Endometrium (tissue), 2 donors: ENCODE data around the gene CFDP1.

Experiments used
- FAIRE-seq: peaks from 2 replicates; lab custom pipeline; 2012; peaks lifted over from hg19 to GRCh38; lab: Jason Lieb, UNC
- donor health status: control.
- donor health status: control.

The CFDP1 gene

DNA sequence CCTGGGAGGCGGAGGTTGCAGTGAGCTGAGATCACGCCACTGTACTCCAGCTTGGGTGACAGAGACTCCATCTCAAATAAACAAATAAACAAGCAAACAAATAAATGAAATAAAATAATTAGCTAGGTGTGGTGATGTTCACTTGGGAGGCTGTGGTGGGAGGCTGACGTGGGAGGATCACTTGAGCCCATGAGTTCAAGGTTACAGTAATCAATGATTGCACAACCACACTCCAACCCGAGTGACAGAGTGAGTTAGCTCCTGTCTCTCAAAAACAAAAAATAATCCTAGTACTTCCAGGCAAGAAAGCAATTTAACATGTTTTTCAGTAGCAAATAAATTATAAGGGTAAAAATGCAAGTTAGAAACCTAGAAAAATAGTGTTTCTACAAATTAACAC lies 26.4 kb downstream of the CFDP1 start:
- FAIRE-seq, result no peak

DNA sequence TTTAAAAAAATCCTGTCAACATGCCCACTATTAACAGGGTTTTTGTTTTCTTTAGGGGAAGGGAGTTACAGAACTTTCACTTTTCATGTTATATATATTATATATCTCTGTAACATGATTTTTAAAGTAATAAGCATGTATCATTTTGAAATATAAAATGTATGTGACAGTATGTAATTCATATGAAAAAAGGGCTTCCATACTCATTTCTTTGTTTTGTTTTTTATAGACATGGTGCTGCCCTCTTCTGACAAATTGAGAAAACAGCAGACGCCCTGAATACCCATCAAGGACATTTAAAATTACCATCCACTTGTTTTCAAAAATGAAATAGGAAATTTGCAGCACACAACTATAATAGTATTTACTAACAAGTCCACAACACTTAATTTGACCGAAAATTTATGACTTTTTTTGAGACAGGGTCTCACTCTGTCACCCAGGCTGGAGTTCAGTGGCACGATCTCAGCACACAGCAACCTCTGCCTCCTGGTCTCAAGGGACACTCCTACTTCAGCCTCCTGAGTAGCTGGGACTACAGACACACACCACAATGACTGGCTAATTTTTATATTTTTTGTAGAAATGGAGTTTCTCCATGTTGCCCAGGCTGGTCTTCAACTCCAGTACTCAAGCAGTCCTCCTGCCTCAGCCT lies 30.4 kb downstream of the CFDP1 start:
- FAIRE-seq, result no peak

DNA sequence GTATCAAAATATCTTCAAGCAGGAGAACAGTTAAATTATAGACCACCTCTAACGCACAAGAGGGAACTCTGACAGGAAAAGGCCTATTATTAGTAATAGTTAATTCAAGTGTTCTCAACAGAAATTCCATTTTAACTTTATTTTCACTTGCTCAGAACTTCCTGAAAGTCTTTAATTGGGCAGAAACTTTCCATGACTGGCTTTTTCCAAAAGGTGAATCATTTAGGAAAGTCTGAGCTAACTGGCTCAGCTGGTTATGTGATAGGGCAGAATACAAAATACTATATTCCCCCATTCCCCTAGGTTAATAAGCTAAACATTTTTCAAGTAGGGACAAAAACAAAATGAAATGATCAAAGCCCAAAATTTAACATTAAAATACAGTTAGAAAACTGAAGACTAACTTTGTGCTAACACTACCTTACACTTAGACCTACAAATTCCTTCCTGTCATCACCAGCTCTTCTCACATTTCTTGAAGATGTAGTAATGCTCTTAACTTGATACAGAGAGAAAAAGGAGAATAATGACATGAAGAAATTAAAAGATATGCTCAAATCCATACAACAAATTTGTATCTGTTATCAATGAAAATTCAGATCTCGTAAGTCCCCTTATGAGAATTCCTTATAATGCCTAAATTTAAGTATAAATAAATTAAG lies 31.0 kb downstream of the CFDP1 start:
- no peak for FAIRE-seq

DNA sequence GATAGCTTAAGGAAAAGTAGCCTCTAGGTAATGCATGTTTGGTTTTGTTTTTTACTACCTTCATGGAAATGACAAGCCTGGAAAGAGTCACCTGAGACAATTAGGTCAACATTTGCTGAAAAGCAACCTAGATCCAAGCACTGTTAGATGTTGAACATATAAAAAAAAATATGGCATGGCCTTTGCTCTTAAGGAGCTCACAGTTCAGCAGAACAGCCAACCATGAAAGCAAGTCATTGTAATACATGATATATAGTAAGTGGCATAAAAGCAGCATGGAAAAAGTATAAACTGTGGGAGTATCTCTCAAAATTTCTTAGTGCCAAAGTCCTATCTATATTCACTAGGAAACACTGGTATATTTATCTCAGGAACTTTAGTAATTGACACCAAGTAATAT lies 31.6 kb downstream of the CFDP1 start:
- no peak for FAIRE-seq

DNA sequence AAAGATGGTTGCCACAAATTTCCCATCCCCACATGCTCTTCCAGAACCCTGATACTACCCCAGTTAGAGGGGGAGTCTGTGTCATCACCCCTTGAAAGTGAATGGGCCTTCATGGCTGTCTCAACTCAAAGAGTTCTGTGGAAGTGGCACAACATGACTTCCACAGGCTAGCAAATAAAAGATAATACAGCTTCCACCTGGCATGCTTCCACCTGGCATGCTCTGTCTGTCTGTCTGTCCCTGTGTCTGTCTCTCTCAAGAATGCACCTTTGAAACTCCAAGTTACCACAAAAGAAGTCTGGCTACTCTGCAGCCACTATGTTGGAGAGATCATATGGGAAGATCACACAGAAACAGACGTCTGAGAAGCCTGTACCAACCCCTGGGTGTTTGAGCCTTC lies 35.0 kb downstream of the CFDP1 start:
- FAIRE-seq, result no peak

DNA sequence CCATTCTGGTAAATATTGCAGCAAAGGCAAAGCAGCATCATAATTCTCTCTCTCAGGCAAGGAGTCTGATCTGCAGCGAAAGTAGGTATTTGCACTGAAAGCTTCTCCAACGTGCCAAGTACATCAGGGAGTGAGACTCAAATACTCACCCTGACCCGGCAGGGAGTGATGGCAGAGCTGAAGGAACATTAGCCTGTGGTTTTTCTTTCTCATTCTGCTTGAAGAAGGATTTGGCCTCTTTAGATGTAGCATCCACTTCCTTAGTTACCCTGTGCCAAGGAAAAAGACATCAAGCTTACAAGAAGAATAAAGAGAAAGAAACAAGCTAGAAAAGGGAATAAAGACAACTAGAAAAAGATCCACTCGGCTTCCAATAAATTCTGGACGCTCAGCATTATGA lies 38.4 kb downstream of the CFDP1 start:
- no peak for FAIRE-seq

DNA sequence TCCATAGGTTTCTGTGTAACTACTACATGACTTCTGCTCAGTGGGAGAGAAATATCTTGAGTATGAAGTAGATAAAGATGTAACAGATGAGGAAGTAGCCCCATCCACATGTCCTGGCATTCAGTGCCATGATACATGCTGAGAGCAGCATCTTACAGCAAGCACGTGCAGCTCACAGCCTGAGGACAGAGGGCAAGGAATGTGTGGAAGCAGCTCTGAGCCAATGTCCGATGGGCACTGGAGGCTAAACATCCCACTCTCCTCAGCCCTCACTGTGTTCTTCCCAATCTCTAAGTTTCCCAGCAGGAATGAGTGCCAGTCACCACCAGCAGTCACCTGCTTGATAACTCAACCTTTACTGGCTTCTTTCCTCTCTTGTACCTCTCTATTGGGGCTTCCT lies 40.4 kb downstream of the CFDP1 start:
- no peak for FAIRE-seq

DNA sequence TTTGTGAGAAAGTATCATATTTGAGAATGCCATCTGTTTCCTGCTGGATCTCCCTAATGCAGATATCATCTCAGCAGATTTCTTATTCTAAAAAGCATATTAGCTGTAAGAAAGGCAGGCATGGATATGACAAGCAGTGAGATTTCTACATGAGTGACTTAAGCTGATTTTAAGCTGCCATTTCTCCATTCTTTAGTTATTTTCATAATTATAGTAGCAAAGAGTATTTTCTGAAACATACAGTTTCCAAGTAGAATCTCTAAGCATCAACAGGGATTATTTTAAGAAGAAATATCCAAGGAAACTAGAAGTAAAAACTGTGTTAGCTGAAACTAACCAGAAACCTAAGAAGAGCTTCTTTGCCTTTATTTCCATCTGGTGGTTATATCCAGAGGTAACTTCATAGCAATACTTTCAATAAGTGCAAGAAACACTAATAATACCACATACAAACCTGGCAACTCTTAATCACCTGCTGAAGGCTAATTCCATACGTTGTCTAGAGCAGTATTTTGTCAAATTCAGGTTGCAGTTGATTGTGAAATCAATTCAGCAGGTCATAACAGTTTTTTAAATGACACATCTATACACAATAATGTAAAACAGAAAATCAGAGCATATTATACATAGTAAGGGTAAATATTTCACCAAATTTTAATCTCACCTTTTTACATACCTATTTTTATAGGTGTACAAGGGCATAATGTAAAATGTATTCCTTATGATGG lies 42.2 kb downstream of the CFDP1 start:
- no peak for FAIRE-seq

DNA sequence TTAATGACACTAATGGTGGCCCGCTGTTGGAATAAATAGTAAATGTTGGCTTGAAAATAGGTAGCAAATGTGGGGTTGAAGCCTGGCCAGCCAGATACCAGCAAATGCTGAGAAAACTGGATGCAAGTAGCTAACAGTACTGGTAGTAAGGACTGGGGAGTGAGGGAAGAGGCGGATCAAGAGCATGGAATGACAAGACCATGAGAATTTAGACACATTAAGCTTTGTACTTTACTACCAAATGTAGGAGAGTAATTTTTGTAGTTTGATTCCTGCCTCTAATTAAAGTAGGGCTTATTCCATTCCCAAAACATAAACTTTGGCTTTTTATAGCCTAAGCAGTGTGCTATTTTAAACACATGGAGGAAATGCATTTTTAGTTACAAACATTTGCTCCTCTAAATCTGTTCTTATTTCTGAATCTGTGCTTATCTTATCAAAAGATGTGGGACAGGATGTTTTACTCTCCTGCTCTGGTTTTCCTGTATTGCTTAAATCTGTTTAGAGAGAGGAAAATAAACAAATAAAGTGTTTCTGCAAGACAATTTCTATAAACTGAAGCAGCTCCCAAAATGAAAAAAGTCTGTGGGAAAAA lies 44.1 kb downstream of the CFDP1 start:
- peak; percentile 88 for FAIRE-seq

DNA sequence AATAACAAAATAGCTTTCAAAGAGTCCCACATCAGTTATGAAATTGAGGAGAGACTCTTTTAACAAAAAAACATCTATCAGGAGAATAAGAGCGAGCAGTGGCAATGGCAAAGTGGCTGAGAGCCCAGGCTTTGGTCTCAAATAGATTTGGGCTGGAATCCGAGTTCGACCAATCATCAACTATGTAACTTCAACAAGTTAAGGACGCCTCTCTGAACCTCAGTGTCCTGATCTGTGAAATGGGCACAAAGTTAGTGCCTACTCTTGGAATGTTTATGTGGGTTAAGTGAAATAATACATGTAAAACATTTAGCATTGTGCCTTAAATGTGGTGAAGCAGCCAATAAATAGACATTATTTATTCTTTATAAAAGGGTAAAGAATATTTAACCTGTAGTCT lies 45.4 kb downstream of the CFDP1 start:
- FAIRE-seq, result no peak

DNA sequence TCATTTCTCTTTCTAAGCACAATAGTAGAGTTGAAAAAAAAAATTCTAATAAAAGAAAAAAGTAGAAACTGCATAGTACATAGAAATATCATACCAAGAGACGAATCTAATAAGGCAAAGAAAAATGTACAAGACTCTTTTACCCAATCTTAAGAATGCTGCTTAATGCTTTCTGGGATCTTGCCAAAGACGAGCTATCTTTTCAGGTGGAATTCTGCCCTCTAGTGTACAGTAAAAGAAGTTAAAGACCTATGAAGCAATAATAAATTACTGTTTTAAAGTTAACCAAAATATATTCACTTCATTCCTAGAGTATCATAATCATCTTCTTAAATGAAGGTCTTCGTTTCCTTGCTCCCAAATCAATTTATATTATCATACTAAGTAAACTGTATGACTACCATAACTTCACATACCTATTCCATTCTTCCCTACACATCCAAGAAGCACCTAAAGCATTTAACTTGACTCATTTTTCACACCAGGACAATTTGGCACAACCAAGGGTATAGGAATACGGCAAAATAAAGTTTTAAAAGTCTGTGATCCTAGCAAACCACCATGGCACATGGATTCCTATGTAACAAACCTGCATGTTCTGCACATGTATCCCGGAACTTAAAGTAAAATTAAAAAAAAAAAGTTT lies 47.7 kb downstream of the CFDP1 start:
- FAIRE-seq, result peak; percentile 93

DNA sequence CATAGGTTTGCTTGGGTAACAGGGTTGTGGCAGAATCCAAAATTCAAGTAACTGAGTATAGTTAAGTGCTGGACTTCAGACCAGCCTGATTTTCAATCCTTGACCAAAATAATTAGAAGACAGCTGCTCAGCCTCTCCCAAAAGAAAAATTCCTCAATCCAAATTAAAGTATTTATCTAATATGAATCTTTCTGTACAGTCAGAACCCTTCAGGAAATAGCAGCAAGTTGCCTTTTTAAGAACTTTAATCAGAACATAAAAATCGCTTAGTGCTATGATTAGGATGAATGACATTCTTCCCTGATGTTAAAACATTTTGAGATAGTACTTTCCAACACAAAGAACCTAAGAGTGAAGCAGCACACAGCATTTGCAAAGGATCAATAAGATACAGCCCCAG lies 50.2 kb downstream of the CFDP1 start:
- FAIRE-seq, result no peak

DNA sequence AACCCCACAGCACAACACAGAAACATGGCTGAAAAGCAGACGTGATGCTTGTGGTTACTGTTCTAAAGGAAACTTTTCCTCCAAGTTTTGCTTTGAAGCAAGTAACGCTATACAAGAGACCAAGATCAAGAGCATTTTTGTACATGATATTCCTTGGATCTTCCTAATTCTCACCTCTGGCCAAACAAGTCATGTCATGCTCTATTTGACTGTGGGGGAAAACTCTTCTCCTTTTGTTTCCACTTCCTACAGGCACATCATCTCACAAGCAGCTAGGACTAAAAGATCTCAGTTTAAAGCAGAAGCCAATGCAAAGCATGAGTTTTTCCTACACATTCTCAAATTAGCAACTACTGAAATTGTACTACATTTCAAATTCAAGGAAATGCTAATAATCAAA lies 50.7 kb downstream of the CFDP1 start:
- no peak for FAIRE-seq

DNA sequence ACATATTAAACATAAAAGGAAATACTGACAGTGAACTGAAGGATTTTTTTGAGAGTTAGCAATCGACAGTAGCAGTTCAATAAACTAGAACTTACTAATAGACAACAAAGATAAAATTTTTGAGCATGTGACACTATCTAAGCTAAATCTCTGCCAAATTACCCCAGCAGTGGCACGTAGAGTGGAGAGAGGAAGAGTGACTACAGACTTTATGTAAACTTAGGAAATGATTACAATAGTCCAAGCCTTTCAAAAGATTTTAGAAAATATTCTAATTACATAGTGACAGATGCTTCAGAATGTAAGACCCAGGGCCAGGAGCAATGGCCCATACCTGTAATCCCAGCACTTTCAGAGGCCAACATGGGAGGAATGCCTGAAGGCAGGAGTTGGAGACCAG lies 52.4 kb downstream of the CFDP1 start:
- no peak for FAIRE-seq

DNA sequence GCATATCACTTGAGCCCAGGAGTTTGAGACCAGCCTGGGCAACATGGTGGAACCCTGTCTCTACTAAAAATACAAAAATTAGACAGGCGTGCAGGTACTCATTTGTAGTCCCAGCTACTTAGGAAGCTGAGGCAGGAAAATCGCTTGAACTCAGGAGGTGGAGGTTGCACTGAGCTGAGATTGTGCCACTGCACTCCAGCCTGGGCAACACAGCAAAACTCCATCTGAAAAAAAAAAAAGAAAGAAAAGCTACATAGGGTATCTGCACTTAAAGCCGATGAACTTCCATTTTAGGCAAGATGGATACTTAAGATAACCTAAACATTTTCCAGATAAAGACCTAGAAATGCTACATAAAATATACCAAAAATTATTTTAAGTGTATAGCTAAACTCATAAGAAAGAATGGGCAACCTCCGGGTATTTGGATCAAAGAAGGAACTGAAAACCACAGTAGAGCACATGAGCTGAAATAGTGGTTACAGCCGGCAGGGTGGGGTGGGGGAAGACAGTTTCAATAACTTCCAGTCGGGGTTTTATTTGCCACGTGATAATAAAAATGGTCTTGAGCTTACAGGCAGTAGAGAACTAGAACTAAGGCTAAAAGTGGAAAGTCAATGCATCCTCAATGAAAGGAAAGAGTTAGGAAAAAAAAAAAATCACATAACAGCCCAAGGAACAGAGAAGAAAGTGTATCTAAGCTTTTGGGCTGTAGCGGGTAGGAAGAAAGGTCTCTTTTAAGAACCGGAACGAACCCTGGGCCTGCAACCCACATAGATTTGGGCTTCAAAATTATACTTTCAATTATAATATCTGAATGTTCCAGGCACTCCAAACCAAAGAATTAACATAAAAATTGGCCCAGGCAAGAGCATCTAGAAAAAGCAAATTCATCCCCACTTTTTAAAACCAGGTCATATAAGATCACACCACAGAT lies 53.1 kb downstream of the CFDP1 start:
- FAIRE-seq, result no peak

DNA sequence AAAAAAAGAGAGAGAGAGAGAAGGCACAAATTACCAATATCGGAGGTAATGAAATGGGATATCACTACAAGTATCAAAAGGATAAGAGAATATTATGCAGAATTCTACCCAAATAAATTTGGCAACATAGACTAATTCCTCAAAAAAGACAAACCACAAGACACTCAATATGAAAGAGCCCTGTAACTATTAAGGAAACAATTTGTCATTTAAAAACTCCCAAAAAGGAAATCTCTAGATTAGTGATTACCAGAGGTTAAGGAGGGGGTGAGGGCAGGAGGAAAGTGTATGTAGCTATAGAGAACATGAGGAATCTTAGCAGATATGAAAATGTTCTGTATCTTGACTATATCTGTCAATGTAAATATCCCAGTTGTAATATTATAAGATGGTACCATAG lies 54.0 kb downstream of the CFDP1 start:
- FAIRE-seq, result peak; percentile 12

DNA sequence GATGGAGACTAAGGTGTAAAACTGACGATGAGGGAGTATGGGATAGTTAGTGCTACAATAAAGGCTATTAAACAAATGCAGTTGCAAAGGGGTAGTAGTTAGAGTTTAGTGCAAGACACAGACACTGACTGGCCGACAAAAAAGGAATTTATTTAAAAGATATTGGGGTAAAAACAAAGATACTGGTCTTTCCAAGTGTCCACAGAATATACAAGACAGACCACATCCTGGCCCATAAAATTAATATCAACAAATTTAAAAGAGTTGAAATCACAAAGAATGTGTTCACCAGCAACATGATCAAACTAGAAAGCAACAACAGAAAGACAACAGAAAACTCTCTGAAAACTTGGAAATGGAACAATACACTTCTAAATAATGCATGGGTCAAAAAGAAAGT lies 54.7 kb downstream of the CFDP1 start:
- peak; percentile 83 for FAIRE-seq

DNA sequence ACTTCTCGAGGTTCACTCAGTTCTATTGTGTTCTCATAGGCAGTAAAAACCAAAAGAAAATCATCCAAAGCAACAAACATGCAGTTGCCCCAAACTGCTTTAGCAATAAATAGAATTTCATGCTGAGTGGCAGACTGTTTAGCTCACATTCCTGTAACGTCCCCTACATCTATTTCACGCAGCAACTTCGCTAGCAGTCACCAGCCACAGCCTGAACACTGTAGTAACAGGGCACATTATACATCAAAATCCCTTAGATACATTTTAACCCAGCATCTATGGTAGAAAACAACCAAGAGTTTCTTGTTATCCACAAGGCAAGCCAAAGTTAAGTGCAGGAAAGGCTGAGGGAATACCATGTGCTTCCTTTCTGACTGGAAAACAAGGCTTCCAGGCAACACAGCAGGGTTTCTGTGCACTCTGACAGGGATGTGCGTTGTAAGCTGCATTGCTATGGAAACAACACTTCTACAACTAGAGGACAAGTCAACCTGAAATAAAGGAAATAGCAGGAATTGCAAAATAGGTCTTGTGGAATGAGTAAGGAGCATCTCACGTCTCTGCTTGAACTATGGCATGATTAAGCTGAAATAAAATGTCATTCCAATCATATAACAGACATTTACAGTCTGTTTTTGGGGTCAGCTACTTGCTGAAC lies 55.4 kb downstream of the CFDP1 start:
- FAIRE-seq, result no peak

DNA sequence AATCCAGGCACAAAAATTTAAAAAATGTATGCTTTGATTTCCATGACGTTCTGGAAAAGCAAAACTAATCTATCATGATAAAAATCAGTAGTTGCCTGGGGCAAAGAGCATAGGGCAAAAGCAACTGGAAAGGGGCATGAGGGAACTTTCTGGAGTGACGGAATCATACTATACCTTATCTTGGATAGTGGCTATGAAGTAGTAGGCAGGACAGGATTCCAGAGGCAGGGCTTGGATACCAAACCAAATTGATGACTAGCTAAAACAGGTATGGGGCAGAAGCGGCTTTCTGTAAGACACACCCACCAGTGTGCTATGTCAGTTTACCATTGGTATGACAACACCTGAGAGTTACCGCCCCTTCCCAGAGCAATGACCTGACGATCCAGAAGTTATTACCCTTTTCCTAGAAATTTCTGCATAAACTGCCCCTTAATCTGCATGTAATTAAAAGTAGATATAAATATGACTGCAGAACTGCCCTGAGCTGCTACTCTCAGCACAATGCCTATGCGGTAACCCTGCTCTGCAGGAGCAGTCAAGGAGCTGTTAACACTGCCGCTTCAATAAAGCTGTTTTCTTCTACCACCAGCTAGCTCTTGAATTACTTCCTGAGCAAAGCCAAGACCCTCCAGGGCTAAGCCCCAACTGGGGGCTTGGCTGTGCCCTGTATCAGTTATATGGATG lies 56.7 kb downstream of the CFDP1 start:
- FAIRE-seq, result no peak

DNA sequence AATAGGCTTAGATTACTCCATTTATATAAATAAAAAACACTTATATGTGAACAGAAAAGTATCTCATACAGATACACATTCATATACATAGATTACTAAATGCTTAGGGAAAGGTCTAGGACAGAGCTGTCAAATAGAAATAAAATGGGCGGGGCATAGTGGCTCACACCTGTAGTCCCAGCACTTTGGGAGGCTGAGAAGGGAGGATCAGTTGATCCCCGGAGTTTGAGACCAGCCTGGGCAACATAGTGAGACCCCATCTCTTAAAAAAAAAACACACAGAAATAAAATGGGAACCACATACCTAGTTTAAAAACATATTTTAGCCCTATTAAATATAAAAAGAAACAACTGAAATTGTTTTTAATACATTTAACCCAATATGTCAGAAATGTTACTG lies 58.9 kb downstream of the CFDP1 start:
- FAIRE-seq, result no peak
